Mesenchymal stem cell (in vitro differentiated cells and primary cell): ENCODE measurements around the gene UNC5B.

Source experiments
- DNase-seq: peaks from one replicate; pipeline ENCODE4 v3.0.0-alpha.2; 2013
- H2AFZ ChIP-seq: one replicate; pipeline ENCODE4 v1.6.1; 2013; ENCODE audit warnings: low read depth, mild to moderate bottlenecking, control low read depth, inconsistent platforms, low read length, moderate library complexity
- H2AK5ac ChIP-seq: 2 replicates; pipeline ENCODE4 v1.6.1; 2013; ENCODE audit warnings: low read length, moderate library complexity, mild to moderate bottlenecking, inconsistent platforms; ENCODE audit not compliant: severe bottlenecking
- H2BK120ac ChIP-seq: one replicate; pipeline ENCODE4 v1.6.1; 2013; ENCODE audit warnings: low read depth, mild to moderate bottlenecking, inconsistent platforms, low read length, moderate library complexity
- H2BK12ac ChIP-seq, 2 experiments: one replicate each; pipeline ENCODE4 v1.6.1; 2013; ENCODE audit warnings: inconsistent platforms in 2 of 2, low read length in 2 of 2, mild to moderate bottlenecking in 2 of 2, moderate library complexity in 2 of 2, control low read depth in 1 of 2
- H2BK15ac ChIP-seq: one replicate; pipeline ENCODE4 v1.6.1; 2013; ENCODE audit warnings: mild to moderate bottlenecking, low read depth, inconsistent platforms; ENCODE audit not compliant: poor library complexity, severe bottlenecking
- H2BK5ac ChIP-seq: 2 replicates; pipeline ENCODE4 v1.6.1; 2013; ENCODE audit warnings: low read depth, mild to moderate bottlenecking, low read length, control low read depth, inconsistent platforms; ENCODE audit not compliant: poor library complexity, severe bottlenecking
- H3K14ac ChIP-seq, 2 experiments: one replicate each; pipeline ENCODE4 v1.6.1; 2013; ENCODE audit warnings: inconsistent platforms in 2 of 2, low read length in 2 of 2, control low read depth in 1 of 2, mild to moderate bottlenecking in 1 of 2, moderate library complexity in 1 of 2
- H3K18ac ChIP-seq, 2 experiments: one replicate each; pipeline ENCODE4 v1.6.1; 2013; ENCODE audit warnings: inconsistent platforms in 2 of 2, low read length in 2 of 2, control low read depth in 1 of 2, low read depth in 1 of 2, mild to moderate bottlenecking in 1 of 2
- H3K23ac ChIP-seq, 2 experiments: one replicate each; pipeline ENCODE4 v1.6.1; 2013; ENCODE audit warnings: inconsistent platforms in 2 of 2, low read length in 2 of 2, mild to moderate bottlenecking in 2 of 2, moderate library complexity in 2 of 2, control low read depth in 1 of 2
- H3K27ac ChIP-seq: 2 replicates; pipeline ENCODE4 v1.5.1; 2013; ENCODE audit warnings: mild to moderate bottlenecking, moderate library complexity, low read length, control low read depth, inconsistent platforms; ENCODE audit not compliant: poor library complexity, severe bottlenecking
- H3K27me3 ChIP-seq, 2 experiments: 2 replicates each; pipeline versions ENCODE4 v1.6.1 to v1.7.0; 2013; ENCODE audit warnings: low read length in 2 of 2, mild to moderate bottlenecking in 2 of 2, moderate library complexity in 2 of 2, control low read depth in 1 of 2, inconsistent platforms in 1 of 2; ENCODE audit not compliant: control insufficient read depth in 1 of 2, insufficient read depth in 1 of 2
- H3K36me3 ChIP-seq, 2 experiments: 2 replicates each; pipeline versions ENCODE4 v1.6.1 to v1.7.0; 2013; ENCODE audit warnings: low read length in 2 of 2, control low read depth in 1 of 2, inconsistent platforms in 1 of 2, low read depth in 1 of 2, mild to moderate bottlenecking in 1 of 2; ENCODE audit not compliant: insufficient read depth in 2 of 2, control insufficient read depth in 1 of 2
- H3K4ac ChIP-seq, 2 experiments: one replicate each; pipeline ENCODE4 v1.6.1; 2013; ENCODE audit warnings: inconsistent platforms in 2 of 2, low read length in 2 of 2, mild to moderate bottlenecking in 2 of 2, moderate library complexity in 2 of 2, control low read depth in 1 of 2, low read depth in 1 of 2
- H3K4me1 ChIP-seq: 2 replicates; pipeline ENCODE4 v1.6.1; 2013; ENCODE audit warnings: low read depth, low read length, control low read depth; ENCODE audit not compliant: control insufficient read depth, insufficient read depth
- H3K4me2 ChIP-seq: 2 replicates; pipeline ENCODE4 v1.6.1; 2013; ENCODE audit warnings: low read length, mild to moderate bottlenecking, inconsistent platforms; ENCODE audit not compliant: poor library complexity, severe bottlenecking
- H3K4me3 ChIP-seq, 2 experiments: 2 replicates each; pipeline versions ENCODE4 v1.5.1 to v1.7.0; 2013; ENCODE audit warnings: low read length in 2 of 2, mild to moderate bottlenecking in 2 of 2, control low read depth in 1 of 2, low read depth in 1 of 2; ENCODE audit not compliant: insufficient read depth in 1 of 2
- H3K79me1 ChIP-seq: replicated peaks from 2 replicates; pipeline ENCODE4 v1.6.1; 2013; ENCODE audit warnings: mild to moderate bottlenecking, control low read depth, low read length, inconsistent platforms; ENCODE audit not compliant: poor library complexity, severe bottlenecking
- H3K9ac ChIP-seq: 2 replicates; pipeline ENCODE4 v1.7.0; 2013; ENCODE audit warnings: mild to moderate bottlenecking, low read length, moderate library complexity
- H3K9me3 ChIP-seq: 2 replicates; pipeline ENCODE4 v1.7.0; 2013; ENCODE audit warnings: mild to moderate bottlenecking, low read length; ENCODE audit not compliant: control insufficient read depth
- H4K8ac ChIP-seq: one replicate; pipeline ENCODE4 v1.6.1; 2013; ENCODE audit warnings: inconsistent platforms, mild to moderate bottlenecking, low read length, moderate library complexity
- H4K91ac ChIP-seq: one replicate; pipeline ENCODE4 v1.6.1; 2013; ENCODE audit warnings: mild to moderate bottlenecking, low read length, inconsistent platforms
- WGBS: methylation state at CpG from one replicate; pipeline ENCODE4 v1.1.7; 2013; ENCODE audit warnings: mixed read lengths; 5-methylcytosine and 5-hydroxymethylcytosine counted together

UNC5B gene

GRCh38 chr10:71239946-71240795 is 27.8 kb downstream of the UNC5B start:
- Histone ChIP-seq H2BK15ac (peak overlapping the region; percentile 82), H4K91ac (peak overlapping the region; percentile 94), H3K4me2 (no peak overlapping the region), H3K27ac (no peak overlapping the region), H4K8ac (peak overlapping the region; percentile 98), H3K4ac (peak overlapping the region; percentile 89 to 90), H3K36me3 (no peaks in the 10 kb centered on the region), H3K4me1 (peaks cover 15% of the 10 kb centered on the region), H3K9ac (peak overlapping the region; percentile 26), H2BK5ac (no peak overlapping the region), H3K79me1 (no peaks in the 10 kb centered on the region), H3K18ac (peak overlapping the region; percentile 89 to 93), H3K4me3 (no peak overlapping the region), H2AFZ (no peak overlapping the region), H2BK12ac (peak overlapping the region; percentile 85 to 99), H3K27me3 (peaks cover 0 to 51% of the 10 kb centered on the region in 2 experiments), H3K23ac (peak overlapping the region; percentile 11 to 44), H2AK5ac (no peak overlapping the region), H3K14ac (peak overlapping the region in 1 of 2 experiments; percentile 50), H2BK120ac (peak overlapping the region; percentile 82), H3K9me3 (no peaks in the 10 kb centered on the region)
- 75% methylated on average over 13 of the region's 22 CpGs for WGBS
- DNase-seq, result peak; percentile 47

GRCh38 chr10:71241114-71241829 is 28.9 kb downstream of the UNC5B start:
- Histone ChIP-seq H3K9ac (peak overlapping the region; percentile 33), H3K4me1 (peaks cover 12% of the 10 kb centered on the region), H3K27ac (no peak overlapping the region), H4K8ac (peak overlapping the region; percentile 56), H2AK5ac (no peak overlapping the region), H3K4ac (peak overlapping the region in 1 of 2 experiments; percentile 90), H2AFZ (no peak overlapping the region), H3K79me1 (no peaks in the 10 kb centered on the region), H3K23ac (no peak overlapping the region), H3K18ac (peak overlapping the region; percentile 71 to 93), H3K14ac (peak overlapping the region in 1 of 2 experiments; percentile 35), H2BK5ac (no peak overlapping the region), H2BK15ac (peak overlapping the region; percentile 66), H4K91ac (peak overlapping the region; percentile 28), H2BK12ac (peak overlapping the region; percentile 49 to 99), H3K4me2 (no peak overlapping the region), H3K27me3 (peaks cover 0 to 51% of the 10 kb centered on the region in 2 experiments), H2BK120ac (peak overlapping the region; percentile 45), H3K4me3 (peak overlapping the region in 1 of 2 experiments; percentile 12), H3K36me3 (no peaks in the 10 kb centered on the region), H3K9me3 (no peaks in the 10 kb centered on the region)
- WGBS, result 76% methylated on average over 10 of the region's 11 CpGs
- peak; percentile 74 for DNase-seq

DNA sequence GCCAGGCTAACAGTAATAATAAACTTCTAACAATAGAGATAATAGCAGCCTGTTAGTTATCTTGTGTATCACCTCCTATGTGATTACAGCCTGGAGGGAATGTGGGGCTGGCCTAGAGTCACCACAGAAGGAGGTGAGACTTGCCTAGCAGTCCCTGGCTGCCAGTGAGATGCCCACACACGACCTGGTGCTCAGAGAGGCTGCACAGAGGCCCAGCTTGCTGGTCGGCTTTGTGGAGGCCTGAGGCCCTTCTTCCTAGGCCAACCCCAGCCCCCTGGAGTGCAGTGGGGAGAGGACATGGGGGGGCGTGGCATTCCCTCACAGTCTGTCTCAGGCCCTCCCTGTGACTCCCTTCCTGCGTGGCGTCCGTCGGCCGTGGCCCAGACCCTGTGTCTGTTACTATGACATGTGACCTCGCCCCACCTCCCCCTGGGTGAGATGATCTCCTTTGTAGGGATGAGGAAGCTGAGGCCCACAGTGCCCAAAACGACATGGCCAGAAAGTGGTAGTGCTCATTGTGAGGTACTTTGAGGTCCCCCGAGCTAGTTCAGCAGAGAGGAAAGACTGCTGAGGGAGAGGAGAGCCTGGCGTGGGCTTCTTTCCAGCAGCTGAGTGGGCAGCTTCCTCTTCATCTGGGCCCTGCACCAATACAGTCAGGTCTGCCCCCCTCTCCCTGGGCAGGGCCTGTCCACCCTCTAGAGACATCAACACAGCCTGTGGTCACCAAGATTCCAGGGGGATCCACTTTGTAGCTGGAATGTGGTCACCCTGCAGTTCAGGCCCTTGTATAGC is 29.7 kb downstream of the UNC5B start:
- no peaks in the 10 kb centered on the region for H3K9me3 ChIP-seq
- no peak overlapping the region for H2BK5ac ChIP-seq
- H2AFZ ChIP-seq, result no peak overlapping the region
- peak overlapping the region in 1 of 2 experiments; percentile 46 for H3K23ac ChIP-seq
- peak overlapping the region; percentile 90 to 97 for H3K4ac ChIP-seq
- 54% methylated on average over 12 of the region's 12 CpGs for WGBS
- H3K4me2 ChIP-seq, result no peak overlapping the region
- peak overlapping the region; percentile 91 for H2BK15ac ChIP-seq
- H3K4me3 ChIP-seq, result no peak overlapping the region
- peak overlapping the region; percentile 49 to 100 for H2BK12ac ChIP-seq
- peak overlapping the region in 1 of 2 experiments; percentile 82 for H3K14ac ChIP-seq
- no peaks in the 10 kb centered on the region for H3K79me1 ChIP-seq
- peaks cover 12% of the 10 kb centered on the region for H3K4me1 ChIP-seq
- no peaks in the 10 kb centered on the region for H3K36me3 ChIP-seq
- H3K9ac ChIP-seq, result peak overlapping the region; percentile 6
- peak overlapping the region; percentile 95 for H4K91ac ChIP-seq
- no peak overlapping the region for H2AK5ac ChIP-seq
- H3K27ac ChIP-seq, result no peak overlapping the region
- H2BK120ac ChIP-seq, result peak overlapping the region; percentile 95
- peak; percentile 34 for DNase-seq
- peaks cover 0 to 45% of the 10 kb centered on the region in 2 experiments for H3K27me3 ChIP-seq
- H3K18ac ChIP-seq, result peak overlapping the region; percentile 71 to 93
- peak overlapping the region; percentile 41 for H4K8ac ChIP-seq
